NCI-H2029 treated with DMSO at 0.1 percent for 48 hours (cell line): Measurements from ENCODE around the gene FGF1.

ENCODE experiments used
- DNase-seq: peaks from one replicate; lab custom pipeline; 2025; lab: John Stamatoyannopoulos, UW

FGF1 gene

DNA sequence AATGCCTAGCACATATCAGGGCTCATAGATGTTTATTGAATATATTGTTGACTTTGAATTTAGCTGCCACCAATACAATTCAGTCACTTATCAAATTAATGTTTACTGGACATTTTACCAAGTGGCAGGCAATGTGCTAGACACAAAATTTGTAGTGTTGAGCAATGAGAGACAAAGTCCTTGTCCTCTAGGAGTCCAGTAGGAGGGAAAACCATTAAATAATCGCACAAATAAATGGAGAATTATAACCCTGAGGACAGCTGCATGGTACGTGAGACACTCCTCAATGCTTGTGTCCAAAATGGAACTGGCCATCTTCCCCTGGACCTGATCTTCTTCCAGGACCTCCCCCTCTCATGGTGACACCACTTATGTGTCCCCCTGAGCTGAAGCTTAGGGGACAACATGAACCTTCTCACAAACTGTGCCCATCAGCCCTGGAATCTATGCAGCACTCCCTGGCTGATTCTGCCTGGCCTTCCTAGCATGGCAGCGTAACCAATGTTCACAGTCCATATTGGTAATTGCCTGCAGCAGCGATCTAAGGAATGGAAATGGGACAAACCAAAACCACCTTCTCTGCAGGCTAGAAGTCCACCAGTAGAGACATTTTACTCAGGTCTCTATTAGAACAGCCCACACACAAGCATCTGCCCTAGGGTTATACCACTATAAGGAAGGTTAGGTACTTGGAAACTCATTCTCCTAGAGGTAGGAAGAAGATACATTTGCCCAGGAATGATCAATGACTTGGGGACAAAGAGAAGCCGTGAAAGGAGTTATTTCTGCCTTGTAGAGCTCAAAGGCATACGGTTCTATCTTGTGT is 75.5 kb downstream of the FGF1 start:
- no peak for DNase-seq

DNA sequence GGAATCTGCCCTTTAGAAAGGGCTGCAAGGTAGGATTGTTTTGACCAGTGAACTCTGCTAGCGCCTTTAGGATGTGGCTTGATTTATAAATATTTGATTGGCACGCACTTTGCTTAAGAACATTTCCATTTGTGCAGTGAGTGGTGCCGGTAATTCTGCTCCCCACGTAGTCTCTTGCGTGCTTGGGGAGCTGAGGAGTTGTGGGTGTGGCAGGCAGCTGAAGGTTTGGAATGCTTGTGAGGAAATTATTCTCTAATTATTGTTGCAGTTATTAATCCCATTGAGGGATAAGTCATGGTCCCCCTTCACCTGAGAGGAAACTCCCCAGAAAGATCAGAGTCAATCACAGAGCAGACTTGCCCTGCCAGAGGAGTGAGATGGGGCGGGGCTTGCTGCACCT is 76.7 kb downstream of the FGF1 start:
- DNase-seq, result no peak

DNA sequence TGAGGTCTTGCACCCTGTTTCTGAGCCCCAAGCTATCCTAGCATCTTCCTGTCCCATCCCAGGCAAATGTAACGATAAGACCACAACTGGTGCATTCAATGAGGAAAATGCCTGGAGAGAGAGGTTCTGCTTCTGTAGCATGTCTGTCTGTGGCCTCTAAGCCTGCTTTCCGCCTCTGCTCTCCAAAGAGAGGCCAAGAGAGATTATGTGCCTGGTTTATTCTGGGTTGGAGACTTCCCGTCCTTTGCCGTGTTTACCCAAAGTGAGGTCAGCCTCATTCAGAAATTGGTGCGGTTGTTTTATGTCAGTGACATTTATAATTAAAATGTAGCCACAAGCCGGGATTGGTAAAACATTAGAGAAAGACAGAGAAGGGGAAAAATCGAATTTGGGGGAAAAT is 77.8 kb downstream of the FGF1 start:
- DNase-seq, result peak; percentile 40

DNA sequence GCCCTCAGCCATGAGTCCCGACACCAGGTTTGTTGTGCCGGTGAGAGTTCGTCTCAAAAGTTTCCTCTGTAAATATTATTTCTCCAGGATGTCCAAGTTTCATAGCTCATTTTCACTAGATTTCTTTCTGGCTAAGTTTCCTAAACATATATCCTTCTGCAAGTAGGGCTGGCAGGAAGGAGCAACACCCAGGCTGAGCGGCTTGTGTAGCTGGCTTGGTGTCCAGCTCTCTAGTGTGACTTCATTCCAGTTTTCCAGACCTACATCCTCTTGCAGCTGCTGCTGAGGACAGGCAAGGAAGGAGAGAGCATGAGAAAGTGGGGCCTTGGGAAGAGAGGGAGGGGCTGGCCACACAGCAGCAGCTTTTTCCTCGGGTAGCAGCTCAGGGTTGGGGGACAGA is 80.3 kb downstream of the FGF1 start:
- DNase-seq, result no peak

DNA sequence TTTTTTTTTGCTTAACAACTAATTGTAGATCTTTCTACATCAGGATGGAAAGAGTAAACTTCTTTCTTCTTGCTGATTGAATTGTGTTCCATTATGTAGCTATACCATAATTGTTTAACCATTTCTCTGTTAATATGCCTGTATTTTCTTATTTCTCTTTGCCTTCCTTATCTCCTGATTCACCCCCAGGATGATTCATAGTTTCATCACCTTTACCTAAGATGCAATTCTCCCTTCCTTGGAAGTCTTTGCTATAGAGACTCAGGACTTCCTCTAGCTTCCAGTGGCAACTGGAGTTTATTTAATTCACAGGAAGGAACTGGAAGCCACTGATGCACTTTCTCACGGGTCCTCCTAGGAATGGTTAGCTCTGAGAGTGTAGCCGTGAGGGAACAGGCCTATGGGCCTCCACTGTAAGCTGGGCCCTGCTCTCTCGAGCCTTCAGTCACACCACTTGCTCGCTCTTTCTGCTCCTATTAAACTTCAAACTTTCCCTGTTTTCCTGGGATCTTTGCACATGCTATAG is 83.1 kb downstream of the FGF1 start:
- no peak for DNase-seq

DNA sequence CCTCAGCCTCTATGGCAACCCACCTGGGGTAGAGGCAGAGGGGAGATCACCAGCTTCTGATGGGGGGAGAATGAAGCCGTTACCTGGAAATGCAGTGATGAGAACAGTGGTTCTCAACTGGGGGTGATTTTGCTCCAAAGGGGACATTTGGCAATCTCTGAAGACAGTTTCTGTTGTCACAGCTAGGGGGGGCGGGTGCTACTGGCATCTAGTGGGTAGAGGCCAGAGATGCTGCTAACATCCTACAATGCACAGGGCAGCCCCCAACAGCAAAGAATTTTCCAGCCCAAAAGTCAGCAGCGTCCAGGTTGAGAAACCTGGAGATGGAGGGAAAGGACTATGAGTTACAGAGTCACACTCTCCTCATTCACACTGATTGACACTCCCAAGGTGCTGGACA is 84.5 kb downstream of the FGF1 start:
- DNase-seq, result no peak

DNA sequence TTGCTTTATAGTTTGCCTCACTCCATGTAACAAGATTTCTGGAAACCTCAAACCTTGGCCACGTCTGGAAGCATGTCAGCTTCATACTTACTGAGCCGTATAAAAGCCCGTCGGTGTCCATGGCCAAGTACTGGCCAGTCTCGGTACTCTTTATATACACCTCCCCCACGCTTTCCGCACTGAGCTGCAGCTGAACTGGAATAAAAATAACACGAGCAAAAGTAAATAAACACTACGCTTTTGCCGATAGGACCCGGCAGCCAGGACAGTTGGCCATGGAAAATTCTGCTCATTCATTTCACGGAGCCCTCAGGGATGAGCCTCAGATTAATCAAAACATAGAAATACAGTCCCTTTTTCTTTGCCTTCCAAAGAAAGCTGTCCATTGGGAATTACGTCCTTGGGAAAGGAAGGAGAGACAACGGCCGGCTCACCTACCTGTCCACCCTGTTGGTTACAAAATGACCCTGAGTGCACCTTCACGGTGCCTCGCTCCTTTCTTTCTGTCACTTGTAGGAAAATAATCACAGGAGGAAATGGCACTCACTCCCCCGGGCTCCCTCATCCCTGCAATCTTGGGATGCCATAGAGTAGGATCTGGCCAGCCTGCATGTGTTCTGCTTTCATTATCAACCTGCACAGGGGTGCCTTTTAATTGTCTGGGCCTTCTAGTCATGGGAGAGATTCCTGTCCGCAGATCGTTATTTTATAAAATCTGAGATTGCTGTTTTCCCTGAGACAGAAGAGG is 85.1 kb downstream of the FGF1 start:
- DNase-seq, result peak; percentile 35

DNA sequence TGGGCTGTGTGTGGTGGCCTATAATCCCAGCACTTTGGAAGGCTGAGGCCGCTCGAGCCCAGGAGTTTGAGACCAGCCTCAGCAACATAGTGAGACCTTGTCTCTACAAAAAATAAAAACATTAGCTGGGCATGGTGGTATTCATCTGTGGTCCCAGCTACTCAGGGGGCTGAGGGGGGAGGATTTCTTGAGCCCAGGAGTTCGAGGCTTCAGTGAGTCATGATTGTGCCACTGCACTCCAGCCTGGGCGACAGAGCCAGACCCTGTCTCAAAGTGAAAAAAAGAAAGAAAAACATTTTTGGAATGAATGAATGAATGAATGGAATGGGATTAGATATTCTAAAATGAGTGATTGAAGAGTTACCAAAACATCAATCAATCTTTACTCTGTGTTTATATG is 85.8 kb downstream of the FGF1 start:
- DNase-seq, result no peak

DNA sequence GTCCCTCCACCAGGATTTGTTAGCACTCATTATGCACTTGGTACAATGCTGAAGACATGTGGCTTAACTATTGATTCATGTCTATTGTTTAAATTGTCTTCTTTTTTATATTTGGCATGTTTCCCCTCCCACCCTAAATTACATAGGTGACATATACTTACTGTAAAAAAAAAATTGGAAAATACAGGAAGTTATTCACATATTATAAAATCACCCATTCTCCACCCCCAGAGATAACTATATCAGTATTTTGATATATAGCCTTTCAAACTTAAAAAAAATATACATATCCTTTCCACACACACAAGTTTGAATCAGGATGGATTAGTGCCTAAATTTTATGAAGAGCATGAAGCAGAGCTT is 87.6 kb downstream of the FGF1 start:
- DNase-seq, result no peak

DNA sequence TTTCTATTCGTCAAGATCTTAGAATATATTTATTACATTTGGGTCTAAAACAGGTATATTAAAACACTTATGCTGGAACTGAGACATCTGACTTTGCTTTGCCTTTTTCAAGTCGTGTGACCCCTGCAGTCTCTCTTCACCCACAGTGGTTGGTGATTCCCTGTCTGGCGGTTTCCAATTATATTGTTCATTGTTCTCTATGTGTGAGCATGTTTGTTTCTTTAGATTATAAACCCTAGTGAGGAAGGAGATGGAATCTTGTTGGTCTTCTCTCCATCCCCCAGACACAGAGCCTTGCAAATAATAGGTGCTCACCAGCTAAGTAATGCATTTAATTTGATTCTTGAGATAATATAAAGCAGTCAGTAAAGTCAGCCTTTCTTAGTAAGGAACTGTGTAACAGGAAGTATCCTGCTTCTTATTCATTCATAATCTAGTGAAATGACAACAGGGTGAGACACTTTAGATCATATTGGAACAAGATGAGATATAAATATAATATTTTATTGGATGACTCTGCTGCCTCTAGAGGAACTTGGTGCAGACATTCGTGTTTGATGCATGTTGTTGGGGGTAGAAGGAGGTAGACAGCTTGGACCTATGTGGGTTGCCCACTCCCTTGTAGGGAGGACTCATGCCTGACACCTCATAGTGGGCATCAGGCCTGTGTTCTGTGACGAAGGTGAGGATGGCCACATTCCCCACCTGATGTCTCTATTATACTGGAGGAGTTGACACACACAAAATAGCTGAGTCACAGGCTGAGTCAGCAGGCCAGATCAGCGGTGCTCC is 88.1 kb downstream of the FGF1 start:
- DNase-seq, result no peak

DNA sequence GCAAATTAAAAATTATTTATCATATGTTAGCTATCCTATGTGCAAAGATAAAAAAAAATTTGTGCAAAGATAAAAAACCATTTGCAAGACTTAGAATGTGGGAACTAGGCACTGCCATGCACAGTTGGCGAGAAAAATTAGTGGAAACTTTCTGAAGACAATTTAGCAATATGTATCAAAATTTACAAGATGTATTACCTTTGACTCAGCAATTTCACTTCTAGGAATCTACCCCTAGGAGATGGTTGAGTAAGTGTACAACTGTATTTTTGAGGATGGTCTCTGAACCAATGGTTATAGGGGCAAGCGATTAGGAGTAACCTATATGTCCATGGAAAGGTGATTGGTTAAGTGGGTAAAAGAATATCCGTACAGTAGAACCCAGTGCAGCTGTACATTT is 88.9 kb downstream of the FGF1 start:
- DNase-seq, result no peak

DNA sequence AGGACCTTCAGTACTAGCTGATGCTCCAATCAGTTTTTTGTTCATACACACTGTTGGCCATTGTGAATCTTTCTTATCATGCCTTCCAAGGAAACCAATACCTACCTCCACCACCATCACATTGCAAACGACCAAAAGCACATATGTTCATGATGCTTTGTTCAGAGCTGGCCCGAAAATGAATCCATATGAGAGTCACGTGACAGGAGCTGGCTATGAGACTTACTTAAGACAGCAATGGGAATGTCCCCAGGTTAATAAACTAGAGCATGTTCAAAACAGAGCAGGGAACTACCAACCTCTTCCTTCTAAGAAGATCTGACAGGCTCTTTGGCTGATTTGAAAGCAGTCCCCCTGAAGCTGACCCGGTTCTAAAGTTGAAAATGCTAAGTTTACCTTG is 93.5 kb downstream of the FGF1 start:
- DNase-seq, result no peak

DNA sequence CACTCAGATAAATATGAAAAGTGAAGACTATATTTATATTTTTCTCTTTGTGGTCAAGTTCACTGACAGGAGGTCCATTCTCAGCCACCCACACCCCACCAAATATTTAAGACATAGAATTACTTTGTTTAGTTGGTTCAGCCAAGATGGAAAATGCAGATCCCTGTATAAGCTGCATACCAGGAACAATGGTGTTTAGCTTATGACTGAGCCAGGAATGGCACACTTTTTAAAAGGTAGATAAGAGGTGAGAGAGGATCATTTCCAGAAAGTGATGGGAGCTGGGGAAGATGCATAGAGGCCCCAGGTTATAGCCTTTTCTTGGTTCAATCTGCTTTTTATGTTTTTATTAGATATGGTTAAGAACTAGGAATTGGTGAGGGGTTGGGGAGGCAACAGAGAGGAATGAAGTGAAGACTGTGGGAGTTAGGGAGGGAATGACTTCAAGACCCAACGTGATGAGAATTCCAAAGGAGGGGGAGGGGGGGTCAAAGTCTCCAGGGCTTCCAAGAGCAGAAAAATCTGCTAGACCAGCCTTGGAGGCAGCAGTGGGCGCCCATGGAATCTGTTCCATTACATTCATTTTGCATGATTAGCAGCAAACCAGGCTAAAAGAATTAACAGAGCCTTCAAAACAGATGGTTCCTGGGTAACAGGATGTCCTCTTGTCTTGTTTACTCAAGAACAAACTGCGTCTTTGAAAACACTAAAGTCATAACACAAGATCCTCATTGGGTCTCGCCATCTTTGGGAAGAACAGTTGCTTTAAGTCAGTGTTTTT is 95.2 kb downstream of the FGF1 start:
- no peak for DNase-seq

DNA sequence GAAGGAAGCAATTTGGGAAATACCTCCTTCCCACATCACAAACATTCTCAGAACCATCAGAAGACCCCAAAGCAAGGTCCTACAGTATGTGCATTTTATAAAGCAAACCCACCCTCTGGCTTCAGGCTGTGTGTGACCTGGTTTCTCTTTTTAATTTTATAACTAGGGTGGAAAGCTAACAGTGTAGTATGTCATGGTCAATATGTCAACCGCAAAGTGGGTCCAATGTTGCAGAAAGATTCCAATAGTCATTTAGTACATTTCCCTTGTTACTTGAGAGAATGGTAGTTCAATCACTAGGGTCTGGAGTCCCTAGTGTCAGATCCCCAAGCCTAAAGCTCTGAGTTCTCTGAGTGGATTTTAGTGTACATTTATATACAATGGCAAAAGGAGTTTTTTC is 96.2 kb downstream of the FGF1 start:
- DNase-seq, result no peak

DNA sequence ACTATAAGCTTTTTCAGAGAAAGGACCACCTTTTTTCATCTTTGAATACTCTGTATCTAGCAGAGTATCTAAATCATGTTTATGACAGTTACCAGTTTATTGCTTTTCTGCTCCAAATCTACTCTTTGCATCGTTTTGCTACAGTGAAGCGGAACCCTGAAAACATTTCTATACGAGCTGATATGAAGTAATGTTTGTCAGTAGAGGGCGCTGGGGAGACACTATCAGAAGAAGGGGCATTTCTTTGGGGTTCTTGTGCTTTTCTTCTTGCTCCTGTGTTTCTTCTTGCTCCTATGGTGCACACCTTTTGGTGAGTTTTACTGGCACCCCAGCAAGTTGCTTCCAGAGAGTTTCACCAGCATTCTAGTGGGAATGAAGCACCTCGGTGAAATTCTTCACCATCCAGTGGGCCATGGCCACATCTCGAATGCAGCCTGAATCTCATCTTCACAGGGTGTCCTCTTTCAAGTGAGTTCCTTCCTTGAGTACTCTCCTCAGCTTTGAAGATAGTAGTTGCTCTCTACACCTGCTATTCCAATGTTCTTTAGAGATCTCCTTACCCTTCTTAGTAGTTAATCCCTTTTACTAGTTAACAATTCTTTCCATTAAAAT is 98.4 kb downstream of the FGF1 start:
- peak; percentile 14 for DNase-seq

DNA sequence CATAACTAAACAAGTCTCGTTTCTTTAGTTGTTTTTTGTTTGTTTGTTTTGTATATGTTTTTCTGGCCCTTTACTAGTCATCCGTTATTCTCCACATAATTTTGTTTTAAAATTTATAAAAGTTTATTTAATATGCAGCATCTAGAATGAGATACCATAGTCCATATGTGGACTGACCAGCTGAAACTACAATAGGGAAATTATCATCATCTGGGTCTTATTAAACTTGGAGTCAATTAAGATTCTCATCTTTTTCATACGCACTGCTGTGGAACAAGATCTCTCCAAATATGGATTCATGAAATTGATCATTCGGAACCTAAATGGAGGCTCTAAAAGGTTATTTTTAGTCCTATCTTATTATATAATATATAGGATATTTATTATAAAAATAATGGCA is 99.3 kb downstream of the FGF1 start:
- DNase-seq, result no peak

DNA sequence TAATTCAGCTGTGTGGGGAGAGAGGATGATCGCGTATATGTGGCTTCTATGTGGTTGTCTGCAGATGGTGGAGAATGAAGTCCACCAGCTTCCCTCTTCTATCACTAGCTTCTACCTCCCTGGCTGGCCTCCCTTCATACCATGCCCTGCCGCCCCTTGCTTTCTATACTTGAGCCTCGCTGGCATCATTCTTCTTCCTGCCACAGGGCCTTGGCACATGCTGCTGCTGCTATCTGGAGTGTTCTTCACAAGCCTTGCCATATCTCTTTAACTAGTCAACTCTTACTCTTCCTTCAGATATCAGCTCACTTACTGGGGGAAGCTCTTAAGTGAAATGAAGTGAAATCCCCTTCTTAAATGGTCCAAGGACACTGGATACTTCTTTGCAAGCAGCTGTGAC is 100.4 kb downstream of the FGF1 start:
- no peak for DNase-seq

DNA sequence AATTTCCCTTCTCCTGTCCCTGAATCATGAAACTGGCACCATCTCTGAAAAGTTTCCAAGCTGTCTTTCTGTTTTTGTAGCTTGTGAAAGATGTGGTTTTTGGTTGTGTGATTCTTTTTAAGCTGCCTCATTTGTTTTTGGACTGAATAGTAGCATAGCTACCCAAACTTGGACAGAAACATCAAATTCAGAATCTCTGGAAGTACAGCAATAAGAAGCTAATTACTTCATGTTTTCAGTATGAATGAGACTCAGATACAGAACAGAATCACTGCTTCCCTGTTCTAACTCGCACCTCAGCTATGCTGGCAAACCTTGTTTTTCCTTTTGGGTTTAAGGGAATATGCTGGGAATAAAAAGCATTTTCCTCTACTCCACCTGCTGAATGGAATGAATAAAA is 101.0 kb downstream of the FGF1 start:
- DNase-seq, result no peak

DNA sequence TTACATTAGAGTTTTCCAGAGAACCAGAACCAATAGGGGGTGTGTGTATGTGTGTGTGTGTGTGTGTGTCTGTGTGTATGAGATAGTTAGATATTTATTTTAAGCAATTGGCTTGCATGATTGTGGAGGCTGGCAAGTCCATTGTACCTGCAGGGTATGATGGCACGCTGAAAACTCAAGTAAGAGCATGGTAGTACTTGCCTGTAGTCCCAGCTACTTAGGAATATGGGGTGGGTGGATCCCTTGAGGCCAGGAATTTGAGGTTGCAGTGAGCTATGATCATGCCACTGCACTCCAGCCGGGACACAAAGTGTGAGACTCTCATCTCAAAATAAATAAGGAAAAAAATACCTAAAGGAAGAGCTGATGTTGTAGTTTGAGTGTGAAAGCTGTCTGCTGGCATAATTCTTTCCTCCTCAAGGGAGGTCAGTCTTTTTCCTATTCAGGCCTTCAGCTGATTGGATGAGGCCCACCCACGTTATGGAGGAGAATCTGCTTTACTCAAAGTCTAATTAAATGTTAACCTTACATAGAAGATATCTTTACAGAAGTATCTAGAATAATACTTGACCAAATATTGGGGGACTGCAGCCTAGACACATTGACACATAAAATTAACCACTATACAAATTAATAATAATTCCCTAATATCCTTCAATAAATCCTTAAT is 107.6 kb downstream of the FGF1 start:
- DNase-seq, result no peak

DNA sequence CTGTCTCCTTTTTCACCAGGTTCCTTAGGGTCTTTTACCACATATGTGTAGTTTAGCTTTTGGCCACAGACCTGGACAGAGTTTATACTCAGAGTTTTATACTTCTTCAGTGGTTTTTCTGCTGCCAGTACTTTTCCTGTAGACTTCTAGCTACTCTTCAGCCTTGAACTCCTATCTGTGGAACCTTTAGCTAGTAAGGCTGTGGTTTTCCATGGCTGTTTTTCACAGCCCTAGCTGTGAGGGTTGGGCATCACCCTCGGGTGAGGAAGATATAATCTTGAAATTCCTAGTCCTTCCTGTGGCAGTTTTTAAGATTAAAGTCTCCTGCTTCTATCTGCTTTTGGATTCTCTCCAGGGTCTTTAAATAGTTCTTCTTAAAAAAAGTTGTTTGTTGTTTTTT is 109.1 kb downstream of the FGF1 start:
- no peak for DNase-seq

DNA sequence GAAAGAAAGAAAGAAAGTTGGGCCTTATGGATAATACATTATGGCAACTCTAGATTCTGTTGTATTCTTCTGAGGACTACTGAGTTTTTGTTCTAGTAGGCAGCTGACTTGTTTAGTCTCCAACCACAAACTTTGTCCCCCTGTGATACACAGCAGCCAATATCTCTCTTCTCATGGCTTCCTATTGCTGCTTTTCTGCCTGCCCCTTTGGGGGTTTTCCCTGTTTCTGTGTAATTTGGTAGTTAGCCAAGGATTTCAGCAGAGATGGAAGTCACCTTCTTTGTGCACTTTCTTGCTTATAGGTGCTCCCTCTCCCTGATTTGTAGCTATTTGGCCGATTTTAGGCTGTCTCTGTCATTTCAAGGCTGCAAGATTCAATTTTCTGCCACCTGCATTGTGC is 109.6 kb downstream of the FGF1 start:
- DNase-seq, result no peak
